B cell (primary cell): Measurements from ENCODE around the gene MRPL1. TPM values are rescaled to one million over a fixed set of nuclear protein-coding genes. Genes with fewer than 3 reads are reported as not detected.

Experiments
- ATAC-seq: fragments of 200-7000 bp; cut with Tn5 transposase; one replicate; pipeline ENCODE4 v1.10.0; 2021; ENCODE audit warnings: low read depth, mild to moderate bottlenecking, moderate number of reproducible peaks, moderate library complexity
- CTCF ChIA-PET: fragments of 350-600 bp; sonication (Branson Sonifier 250); formaldehyde crosslinking; loops from one replicate; lab custom pipeline; 2021; ENCODE audit warnings: antibody characterized with exemption, inconsistent platforms; lab: Charles Lee
- POLR2A ChIA-PET: fragments of 350-600 bp; sonication (Branson Sonifier 250); formaldehyde crosslinking; loops from one replicate; lab custom pipeline; 2021; ENCODE audit warnings: antibody characterized with exemption; lab: Charles Lee
- DNase-seq: peaks from one replicate; pipeline ENCODE4 v3.0.0; 2013
- H2AFZ ChIP-seq: 2 replicates; pipeline ENCODE4 v1.6.1; 2012; ENCODE audit warnings: mild to moderate bottlenecking, low read depth, low read length; ENCODE audit not compliant: insufficient read depth, poor library complexity, severe bottlenecking
- H3K27ac ChIP-seq, 2 donors: 1 replicate in 1 of 2; 2 replicates in 1 of 2; pipeline ENCODE4 v1.5.1; 2012 to 2013; ENCODE audit warnings: low read length in 2 of 2, mild to moderate bottlenecking in 2 of 2, moderate library complexity in 1 of 2
- H3K27me3 ChIP-seq, 4 experiments: fragments of 200-600 bp in 1 of 4; sonication (generic) in 1 of 4; replicated peaks in 1 of 4; 1 replicate in 2 of 4; 2 replicates in 2 of 4; pipeline versions ENCODE4 v1.6.1 to v1.7.0; 2013 to 2016; ENCODE audit warnings: low read length in 3 of 4, mild to moderate bottlenecking in 2 of 4, mixed read lengths in 1 of 4, moderate library complexity in 1 of 4; ENCODE audit not compliant: insufficient read depth in 4 of 4, control insufficient read depth in 3 of 4; ENCODE audit errors: control extremely low read depth in 1 of 4
- H3K36me3 ChIP-seq, 2 experiments: replicated peaks in 1 of 2; 1 replicate in 1 of 2; 2 replicates in 1 of 2; pipeline versions ENCODE4 v1.6.1 to v1.7.1; 2013; ENCODE audit warnings: low read length in 1 of 2; ENCODE audit not compliant: insufficient read depth in 2 of 2, control insufficient read depth in 1 of 2; ENCODE audit errors: control extremely low read depth in 1 of 2, extremely low read depth in 1 of 2
- H3K4me1 ChIP-seq, 2 donors: fragments of 200-600 bp in 1 of 2; sonication (generic) in 1 of 2; 1 replicate in 1 of 2; 2 replicates in 1 of 2; pipeline versions ENCODE4 v1.5.1 to v1.6.1; 2013 to 2017; ENCODE audit warnings: low read length in 2 of 2; ENCODE audit not compliant: control insufficient read depth in 2 of 2, insufficient read depth in 2 of 2
- H3K4me2 ChIP-seq: replicated peaks from 2 replicates; pipeline ENCODE3; 2012; ENCODE audit warnings: mild to moderate bottlenecking, low read depth, low read length; ENCODE audit not compliant: poor library complexity, severe bottlenecking
- H3K4me3 ChIP-seq, 5 experiments: fragments of 200-600 bp in 1 of 5; sonication (generic) in 1 of 5; 1 replicate in 3 of 5; 2 replicates in 2 of 5; pipeline versions ENCODE4 v1.5.1 to v1.7.0; 2011 to 2016; ENCODE audit warnings: low read length in 4 of 5, mild to moderate bottlenecking in 4 of 5, low read depth in 2 of 5, control low read depth in 1 of 5, moderate library complexity in 1 of 5; ENCODE audit not compliant: insufficient read depth in 1 of 5; ENCODE audit errors: control extremely low read depth in 1 of 5, extremely low read depth in 1 of 5
- H3K79me2 ChIP-seq: fragments of 200-600 bp; sonication (generic); one replicate; pipeline ENCODE4 v1.6.0; 2016; ENCODE audit warnings: low read length; ENCODE audit not compliant: control insufficient read depth, insufficient read depth
- H3K9ac ChIP-seq: fragments of 200-600 bp; sonication (generic); 2 replicates; pipeline ENCODE4 v1.6.1; 2017; ENCODE audit warnings: mild to moderate bottlenecking, low read length, moderate library complexity
- H3K9me3 ChIP-seq, 3 donors: one replicate each; pipeline versions ENCODE4 v1.6.1 to v1.7.1; 2013; ENCODE audit warnings: low read length in 2 of 3; ENCODE audit not compliant: control insufficient read depth in 2 of 3, insufficient read depth in 1 of 3; ENCODE audit errors: control extremely low read depth in 1 of 3
- H4K20me1 ChIP-seq: 2 replicates; pipeline ENCODE4 v1.6.0; 2012; ENCODE audit warnings: mild to moderate bottlenecking, low read length; ENCODE audit not compliant: insufficient read depth, control insufficient read depth, poor library complexity, severe bottlenecking
- H3K27ac Mint-ChIP-seq: one replicate; pipeline ENCODE4 v1.8.0; 2021; ENCODE audit warnings: mixed read lengths
- H3K27me3 Mint-ChIP-seq: one replicate; pipeline ENCODE4 v1.8.0; 2021; ENCODE audit warnings: mixed read lengths
- H3K4me1 Mint-ChIP-seq: one replicate; pipeline ENCODE4 v1.8.0; 2021; ENCODE audit warnings: mixed read lengths
- H3K4me3 Mint-ChIP-seq: one replicate; pipeline ENCODE4 v1.8.0; 2021; ENCODE audit warnings: mixed read lengths
- H3K9me3 Mint-ChIP-seq: one replicate; pipeline ENCODE4 v1.8.0; 2022; ENCODE audit warnings: mixed read lengths; ENCODE audit not compliant: insufficient read depth
- CTCF ChIP-seq: fragments of 200-600 bp; IDR thresholded peaks from one replicate; pipeline ENCODE4 v1.8.0; 2022; ENCODE audit warnings: antibody characterized with exemption, mild to moderate bottlenecking
- EZH2 ChIP-seq: IDR thresholded peaks from 2 replicates; pipeline ENCODE4 v1.6.1; 2012; ENCODE audit warnings: borderline replicate concordance, low read depth, mild to moderate bottlenecking, moderate library complexity, low read length; ENCODE audit not compliant: insufficient read depth, poor library complexity, severe bottlenecking
- WGBS: methylation state at CpG from one replicate; pipeline ENCODE4 v1.1.5; 2013; ENCODE audit warnings: missing lambda C conversion rate; ENCODE audit not compliant: insufficient coverage; 5-methylcytosine and 5-hydroxymethylcytosine counted together
- intact Hi-C: fragments of 100-400 bp; cut with micrococcal nuclease; formaldehyde crosslinking; loops from one replicate; pipeline ENCODE4 v1.10.0; 2022
- polyA plus RNA-seq: library from polyadenylated mRNA; depleted of rRNA; stranded (reverse); fragments of >200 nt; gene quantifications from 2 replicates; pipeline ENCODE4 v1.2.3, GENCODE V29; 2012
- total RNA-seq, 2 donors: library from RNA; stranded (reverse); fragments of 120-200 nt in 1 of 2; gene quantifications; 1 replicate in 1 of 2; 2 replicates in 1 of 2; pipeline versions ENCODE4 v1.2.3 to v1.2.4, GENCODE V29; 2013 to 2022

MRPL1 gene
- total and polyA plus RNA-seq, 2 donors (not counting 1 experiment from before 2014, with no cell fraction given) = 22.3 to 23.3 TPM

- Histone ChIP-seq H3K36me3 (peaks cover 0 to 52% of the 10 kb centered on the region in 2 experiments), H2AFZ (no peak overlapping the region), H3K9ac (no peak overlapping the region), H4K20me1 (peaks cover 6% of the 10 kb centered on the region), H3K79me2 (peaks cover 63% of the 10 kb centered on the region), H3K27me3 (no peaks in the 10 kb centered on the region), H3K9me3 (no peaks in the 10 kb centered on the region), H3K4me1 (no peaks in the 10 kb centered on the region), H3K4me2 (no peak overlapping the region), H3K4me3 (no peak overlapping the region), H3K27ac (no peak overlapping the region)
- Mint-ChIP-seq H3K4me3 (no peak overlapping the region), H3K27ac (no peak overlapping the region), H3K9me3 (no peaks in the 10 kb centered on the region), H3K27me3 (no peaks in the 10 kb centered on the region), H3K4me1 (no peaks in the 10 kb centered on the region)
- WGBS = 97% methylated on average over 3 of the region's 4 CpGs
- ChIA-PET POLR2A (interaction anchor here (0.6 kb wide), 2 partner anchors 16 to 59 kb away, joined by 3 to 5 read pairs; no protein-coding TSS in a partner anchor), CTCF (no interaction called here)
- intact Hi-C loops = no loop called here
- DNase-seq = no peak
- no peak for ATAC-seq
- TF ChIP-seq CTCF (no peak), EZH2 (no peak)
Measured at GRCh38 chr4:77877167-77877566, 14.5 kb downstream of the MRPL1 start.

DNA sequence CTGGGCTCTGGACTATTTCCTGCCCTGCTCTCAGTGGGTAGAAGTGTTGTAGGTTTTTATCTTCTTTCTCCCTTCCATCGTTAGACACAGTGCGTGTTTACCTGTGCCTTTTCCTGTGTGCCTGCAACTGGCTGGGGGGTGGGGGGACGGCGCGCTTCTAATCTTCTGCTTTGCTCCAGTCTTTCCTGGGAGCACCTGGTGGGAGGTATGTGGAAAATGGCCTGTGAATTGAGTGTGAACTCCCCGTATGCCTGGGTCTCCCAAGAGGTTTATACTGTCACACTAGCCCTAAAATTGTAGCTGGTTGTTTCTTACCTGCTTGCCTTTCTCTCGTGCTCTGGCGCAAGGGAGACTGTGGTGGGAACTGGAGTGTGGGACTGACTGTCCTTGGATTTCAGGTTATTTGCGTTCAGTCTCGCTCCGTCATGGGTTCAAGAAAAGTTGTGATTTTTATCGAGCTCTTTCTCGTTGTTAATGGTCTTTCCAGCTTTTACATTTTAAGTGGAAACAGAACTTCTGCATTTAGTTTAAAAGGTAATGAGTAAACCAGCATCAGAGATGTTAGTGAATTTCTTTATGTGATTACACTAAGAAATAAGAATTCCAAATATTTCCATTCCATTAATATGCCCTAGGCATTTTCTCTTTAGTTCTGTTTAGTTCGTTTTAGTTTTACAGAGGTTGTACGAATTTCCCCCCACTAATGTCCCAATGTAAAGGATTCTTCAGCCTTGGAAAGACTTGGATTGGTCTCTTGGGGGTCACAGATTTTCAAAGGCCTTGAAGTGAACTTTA lies 15.3 kb downstream of the MRPL1 start:
- peaks cover 66% of the 10 kb centered on the region for H3K79me2 ChIP-seq
- Mint-ChIP-seq H3K4me3 (no peak overlapping the region), H3K27ac (no peak overlapping the region), H3K27me3 (no peaks in the 10 kb centered on the region), H3K4me1 (no peaks in the 10 kb centered on the region), H3K9me3 (no peaks in the 10 kb centered on the region)
- 99% methylated on average over 9 of the region's 15 CpGs for WGBS
- H3K36me3 ChIP-seq = peaks cover 0 to 48% of the 10 kb centered on the region in 2 experiments
- H2AFZ ChIP-seq = no peak overlapping the region
- no peaks in the 10 kb centered on the region for H3K27me3 ChIP-seq
- no peak overlapping the region for H3K27ac ChIP-seq
- peaks cover 6% of the 10 kb centered on the region for H4K20me1 ChIP-seq
- intact Hi-C loops = no loop called here
- no peak for DNase-seq
- POLR2A ChIA-PET = interaction anchor here (0.6 kb wide), 1 partner anchor 59 kb away, joined by 5 read pairs; no protein-coding TSS in a partner anchor
- no peak for ATAC-seq
- H3K4me2 ChIP-seq = no peak overlapping the region
- H3K9ac ChIP-seq = no peak overlapping the region
- CTCF ChIA-PET = no interaction called here
- no peaks in the 10 kb centered on the region for H3K9me3 ChIP-seq
- H3K4me1 ChIP-seq = no peaks in the 10 kb centered on the region
- no peak overlapping the region for H3K4me3 ChIP-seq
- TF ChIP-seq EZH2 (no peak), CTCF (no peak)
